ENCODE results near the gene CFAP221. TPM values are rescaled to one million over a fixed set of nuclear protein-coding genes. Genes with fewer than 3 reads are reported as not detected.

Gene CFAP221
- total and polyA plus RNA-seq, 10 of the 15 experiments (the other 5 are each of a cell fraction or from before 2014, with no cell fraction given): not detected

DNA sequence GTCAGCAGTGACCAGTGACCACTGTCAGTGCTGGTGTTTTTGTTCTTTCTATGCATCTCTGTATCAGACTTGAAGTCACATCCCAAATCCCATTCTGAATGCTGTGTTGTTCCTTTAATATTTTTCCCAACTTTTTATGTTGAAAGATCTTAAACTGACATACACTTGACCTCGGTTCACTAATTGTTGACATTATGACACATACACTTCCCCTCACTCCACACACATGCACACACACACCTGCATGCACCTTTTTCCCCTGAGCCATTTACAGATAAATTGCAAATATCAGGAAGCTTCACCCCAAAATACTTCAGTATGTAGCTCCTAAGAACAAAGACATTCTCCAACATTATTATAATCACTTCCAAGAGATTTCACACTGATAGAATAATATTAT lies 62.4 kb downstream of the CFAP221 start (continued):
- no peak for TF ChIP-seq ZNF24 (IDR thresholded peaks at IDR 0.05)
- TF ChIP-seq, protein P1, sequence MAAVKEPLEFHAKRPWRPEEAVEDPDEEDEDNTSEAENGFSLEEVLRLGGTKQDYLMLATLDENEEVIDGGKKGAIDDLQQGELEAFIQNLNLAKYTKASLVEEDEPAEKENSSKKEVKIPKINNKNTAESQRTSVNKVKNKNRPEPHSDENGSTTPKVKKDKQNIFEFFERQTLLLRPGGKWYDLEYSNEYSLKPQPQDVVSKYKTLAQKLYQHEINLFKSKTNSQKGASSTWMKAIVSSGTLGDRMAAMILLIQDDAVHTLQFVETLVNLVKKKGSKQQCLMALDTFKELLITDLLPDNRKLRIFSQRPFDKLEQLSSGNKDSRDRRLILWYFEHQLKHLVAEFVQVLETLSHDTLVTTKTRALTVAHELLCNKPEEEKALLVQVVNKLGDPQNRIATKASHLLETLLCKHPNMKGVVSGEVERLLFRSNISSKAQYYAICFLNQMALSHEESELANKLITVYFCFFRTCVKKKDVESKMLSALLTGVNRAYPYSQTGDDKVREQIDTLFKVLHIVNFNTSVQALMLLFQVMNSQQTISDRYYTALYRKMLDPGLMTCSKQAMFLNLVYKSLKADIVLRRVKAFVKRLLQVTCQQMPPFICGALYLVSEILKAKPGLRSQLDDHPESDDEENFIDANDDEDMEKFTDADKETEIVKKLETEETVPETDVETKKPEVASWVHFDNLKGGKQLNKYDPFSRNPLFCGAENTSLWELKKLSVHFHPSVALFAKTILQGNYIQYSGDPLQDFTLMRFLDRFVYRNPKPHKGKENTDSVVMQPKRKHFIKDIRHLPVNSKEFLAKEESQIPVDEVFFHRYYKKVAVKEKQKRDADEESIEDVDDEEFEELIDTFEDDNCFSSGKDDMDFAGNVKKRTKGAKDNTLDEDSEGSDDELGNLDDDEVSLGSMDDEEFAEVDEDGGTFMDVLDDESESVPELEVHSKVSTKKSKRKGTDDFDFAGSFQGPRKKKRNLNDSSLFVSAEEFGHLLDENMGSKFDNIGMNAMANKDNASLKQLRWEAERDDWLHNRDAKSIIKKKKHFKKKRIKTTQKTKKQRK (IDR thresholded peaks at IDR 0.05; ENCODE audit: low read depth, low read length): no peak

DNA sequence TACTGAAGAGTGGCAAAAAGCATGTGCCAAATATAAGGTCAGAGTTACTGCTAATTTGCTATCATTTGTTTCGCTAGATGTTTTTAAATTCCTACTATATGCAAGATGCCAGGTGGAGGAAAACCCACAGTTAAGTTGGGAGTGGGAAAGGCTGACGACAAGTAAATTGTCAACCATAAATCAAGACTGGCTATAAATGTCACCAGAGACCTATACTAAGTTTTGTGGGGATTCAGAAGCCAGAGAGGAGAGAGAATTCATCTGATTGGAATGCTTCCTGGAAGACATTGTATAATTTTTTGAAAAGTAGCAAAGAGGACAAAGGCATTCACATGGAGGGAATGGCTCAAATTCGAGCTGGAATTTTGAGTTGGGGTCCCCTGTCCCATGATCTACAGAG lies 64.3 kb downstream of the CFAP221 start:
- Histone ChIP-seq H4K20me1 (ENCODE audit: control insufficient read depth, insufficient read depth) (no peaks in the 10 kb centered on the region), H3K4me1 (ENCODE audit: control insufficient read depth, insufficient read depth, low read length) (no peaks in the 10 kb centered on the region), H3K4me2 (ENCODE audit: control insufficient read depth, insufficient read depth) (no peak overlapping the region), H3K79me2 (ENCODE audit: control insufficient read depth, insufficient read depth, low read length) (no peaks in the 10 kb centered on the region), H3K36me3 (ENCODE audit: control insufficient read depth in 2 of 2, insufficient read depth in 2 of 2, low read length in 1 of 2) (no peaks in the 10 kb centered on the region), H3K9ac (ENCODE audit: control insufficient read depth, insufficient read depth, low read length) (no peak overlapping the region), H3K27me3 (replicated peaks in 1 of 2; ENCODE audit: control insufficient read depth in 2 of 2, insufficient read depth in 2 of 2, low read length in 1 of 2) (no peaks in the 10 kb centered on the region; a peak in 2 of 4 replicates), H3K9me3 (replicated peaks; ENCODE audit: control insufficient read depth, insufficient read depth, low read length) (no peaks in the 10 kb centered on the region; the same call in 2 of the 3 replicates), H3K4me3 (no peak overlapping the region), H2AFZ (ENCODE audit: control insufficient read depth, low read depth, low read length) (no peak overlapping the region), H3K27ac (ENCODE audit: control insufficient read depth, insufficient read depth) (no peak overlapping the region)
- POLR2A ChIA-PET: no interaction called here
- SMC1A ChIA-PET (ENCODE audit: uncharacterized antibody, unreplicated experiment): no interaction called here
- CTCF ChIA-PET: interaction anchor here (0.7 kb wide), 1 partner anchor 364 kb away, joined by 3 read pairs; no protein-coding TSS in a partner anchor
- in situ Hi-C loops (cut with MboI) (no loop called here), intact Hi-C loops (cut with micrococcal nuclease; ENCODE audit: unreplicated experiment) (no loop called here)
- TF ChIP-seq, protein P2, sequence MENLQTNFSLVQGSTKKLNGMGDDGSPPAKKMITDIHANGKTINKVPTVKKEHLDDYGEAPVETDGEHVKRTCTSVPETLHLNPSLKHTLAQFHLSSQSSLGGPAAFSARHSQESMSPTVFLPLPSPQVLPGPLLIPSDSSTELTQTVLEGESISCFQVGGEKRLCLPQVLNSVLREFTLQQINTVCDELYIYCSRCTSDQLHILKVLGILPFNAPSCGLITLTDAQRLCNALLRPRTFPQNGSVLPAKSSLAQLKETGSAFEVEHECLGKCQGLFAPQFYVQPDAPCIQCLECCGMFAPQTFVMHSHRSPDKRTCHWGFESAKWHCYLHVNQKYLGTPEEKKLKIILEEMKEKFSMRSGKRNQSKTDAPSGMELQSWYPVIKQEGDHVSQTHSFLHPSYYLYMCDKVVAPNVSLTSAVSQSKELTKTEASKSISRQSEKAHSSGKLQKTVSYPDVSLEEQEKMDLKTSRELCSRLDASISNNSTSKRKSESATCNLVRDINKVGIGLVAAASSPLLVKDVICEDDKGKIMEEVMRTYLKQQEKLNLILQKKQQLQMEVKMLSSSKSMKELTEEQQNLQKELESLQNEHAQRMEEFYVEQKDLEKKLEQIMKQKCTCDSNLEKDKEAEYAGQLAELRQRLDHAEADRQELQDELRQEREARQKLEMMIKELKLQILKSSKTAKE (IDR thresholded peaks at IDR 0.05; ENCODE audit: low read depth, poor library complexity, severe bottlenecking): no peak
- no peak for TF ChIP-seq POLR2AphosphoS2 (IDR thresholded peaks at IDR 0.05; ENCODE audit: low read depth, low read length)
- FAIRE-seq (no peak), DNase-seq (ENCODE audit: low read depth, low spot score) (no peak), ATAC-seq (no peak)
- RAD21 ChIA-PET (ENCODE audit: unreplicated experiment): no interaction called here
- BruUV-seq (replicated peaks): no TSS peak
- 2% methylated on average over 3 of the region's 3 CpGs for WGBS (ENCODE audit: insufficient coverage, insufficient replicate concordance, low lambda C conversion rate, missing lambda C conversion rate)
